Measurements from ENCODE around the gene KMT5B. TPM values are rescaled to one million over a fixed set of nuclear protein-coding genes. Genes with fewer than 3 reads are reported as not detected.
A peak's percentile ranks its signal among the peaks of the same experiment; 100 is the strongest.

KMT5B gene
- total RNA-seq, 1 experiment from 2014 or later: 45.7 TPM

- H3K9me3 ChIP-seq (ENCODE audit: insufficient read depth, low read depth): peaks cover 25% of the 10 kb centered on the region
- intact Hi-C loops (cut with micrococcal nuclease; ENCODE audit: unreplicated experiment): no loop called here
- DNase-seq: no peak
- no peaks in the 10 kb centered on the region for H3K27me3 ChIP-seq (ENCODE audit: insufficient read depth, low read depth)
- no peak overlapping the region for H3K4me3 ChIP-seq
- no peaks in the 10 kb centered on the region for H4K20me1 ChIP-seq (ENCODE audit: insufficient read depth)
- POLR2A ChIA-PET (ENCODE audit: unreplicated experiment): no interaction called here
- CTCF ChIA-PET: no interaction called here
- H3K79me2 ChIP-seq (ENCODE audit: low read depth): no peaks in the 10 kb centered on the region
- H3K27ac ChIP-seq: no peak overlapping the region
- BruUV-seq (replicated peaks): no TSS peak
- H3K4me1 ChIP-seq (replicated peaks; ENCODE audit: insufficient read depth): peaks cover 27% of the 10 kb centered on the region
- TF ChIP-seq EZH2 (IDR thresholded peaks at IDR 0.05; ENCODE audit: low read depth): no peak
- no peak for TF ChIP-seq CTCF (conservative IDR thresholded peaks at IDR 0.05)
- H3K4me2 ChIP-seq: no peak overlapping the region
- peaks cover 11% of the 10 kb centered on the region for H3F3A ChIP-seq (ENCODE audit: insufficient read depth, low read depth)
- no peaks in the 10 kb centered on the region for H3K9me2 ChIP-seq (ENCODE audit: insufficient read depth)
- no peaks in the 10 kb centered on the region for H3K36me3 ChIP-seq (ENCODE audit: low read depth)
- H2AFZ ChIP-seq: no peak overlapping the region
These were observed 79.3 kb downstream of the KMT5B start for GRCh38 chr11:68133761-68134160.

DNA sequence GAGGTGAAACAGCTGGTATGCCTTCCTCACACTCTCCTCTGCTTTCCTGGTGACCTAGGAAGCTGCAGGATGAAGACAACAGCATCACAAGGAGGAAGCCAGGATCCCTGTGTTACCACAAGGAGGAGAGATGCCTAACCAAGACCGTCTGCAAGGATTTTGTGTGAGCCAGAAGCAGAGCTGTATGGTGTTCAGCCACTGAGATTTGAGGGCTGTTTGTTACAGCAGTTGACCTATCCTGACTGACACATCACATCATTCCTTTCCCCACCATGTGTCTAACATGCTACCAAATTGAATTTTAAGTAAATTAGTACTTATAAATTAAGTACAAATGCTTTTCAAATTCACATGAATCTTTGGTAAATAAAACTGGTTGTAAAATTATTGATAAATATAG lies 83.0 kb downstream of the KMT5B start:
- Histone ChIP-seq H4K20me1 (ENCODE audit: insufficient read depth) (no peaks in the 10 kb centered on the region), H3K79me2 (ENCODE audit: low read depth) (peaks cover 4% of the 10 kb centered on the region; the same call in 1 of the 2 replicates), H3K27me3 (ENCODE audit: insufficient read depth, low read depth) (no peaks in the 10 kb centered on the region), H3K9me2 (ENCODE audit: insufficient read depth) (no peaks in the 10 kb centered on the region), H3K9me3 (ENCODE audit: insufficient read depth, low read depth) (peaks cover 20% of the 10 kb centered on the region), H3K4me1 (replicated peaks; ENCODE audit: insufficient read depth) (peaks cover 60% of the 10 kb centered on the region), H2AFZ (no peak overlapping the region), H3K36me3 (ENCODE audit: low read depth) (no peaks in the 10 kb centered on the region), H3F3A (ENCODE audit: insufficient read depth, low read depth) (peaks cover 37% of the 10 kb centered on the region), H3K4me2 (no peak overlapping the region), H3K4me3 (no peak overlapping the region), H3K27ac (peak overlapping the region; percentile 97; the same call in 1 of the 2 replicates)
- TF ChIP-seq CTCF (conservative IDR thresholded peaks at IDR 0.05) (no peak), EZH2 (IDR thresholded peaks at IDR 0.05; ENCODE audit: low read depth) (no peak)
- CTCF ChIA-PET: no interaction called here
- BruUV-seq (replicated peaks): no TSS peak
- intact Hi-C loops (cut with micrococcal nuclease; ENCODE audit: unreplicated experiment): no loop called here
- no peak for DNase-seq
- POLR2A ChIA-PET (ENCODE audit: unreplicated experiment): no interaction called here

DNA sequence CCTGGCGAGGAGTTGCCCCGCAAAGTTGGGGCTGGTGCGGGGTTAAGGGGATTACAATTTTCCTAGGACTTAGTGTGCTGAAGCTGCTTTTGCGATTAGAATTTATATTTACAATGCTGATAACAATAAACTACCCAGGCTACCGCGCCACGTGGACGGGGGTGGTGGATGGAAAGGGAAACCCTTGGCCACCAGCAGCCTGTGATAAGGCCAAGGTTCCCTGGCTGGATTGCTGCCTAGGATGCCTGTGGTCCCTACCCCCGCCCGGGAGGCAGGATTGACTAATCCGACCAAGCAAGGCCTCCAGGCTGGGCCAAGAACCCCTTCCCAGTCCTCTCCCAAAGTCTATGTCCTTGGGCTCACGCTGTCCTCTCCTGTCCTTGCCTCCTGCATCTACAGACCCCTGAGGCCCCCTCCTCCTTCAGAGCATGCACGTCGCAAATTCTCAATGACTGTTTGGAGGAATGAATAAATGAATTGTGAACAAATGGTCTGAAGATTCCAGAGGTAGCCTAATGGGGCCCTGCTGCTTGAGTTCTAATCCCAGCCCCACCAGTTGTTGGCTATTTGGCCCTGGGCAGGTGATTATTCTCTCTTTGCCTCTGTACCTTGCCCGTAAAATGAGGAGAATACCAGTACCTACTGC lies 84.3 kb downstream of the KMT5B start:
- BruUV-seq (replicated peaks): TSS peak; percentile 33
- H3K36me3 ChIP-seq (ENCODE audit: low read depth): no peaks in the 10 kb centered on the region
- no peaks in the 10 kb centered on the region for H3K27me3 ChIP-seq (ENCODE audit: insufficient read depth, low read depth)
- peaks cover 74% of the 10 kb centered on the region for H3K4me1 ChIP-seq (replicated peaks; ENCODE audit: insufficient read depth)
- no peak for TF ChIP-seq CTCF (conservative IDR thresholded peaks at IDR 0.05)
- no peak for TF ChIP-seq EZH2 (IDR thresholded peaks at IDR 0.05; ENCODE audit: low read depth)
- H4K20me1 ChIP-seq (ENCODE audit: insufficient read depth): no peaks in the 10 kb centered on the region
- H3F3A ChIP-seq (ENCODE audit: insufficient read depth, low read depth): peaks cover 46% of the 10 kb centered on the region
- H2AFZ ChIP-seq: peak overlapping the region; percentile 88
- peak overlapping the region; percentile 57 for H3K4me3 ChIP-seq
- peak; percentile 79 to 83 for DNase-seq
- peak overlapping the region; percentile 67 for H3K4me2 ChIP-seq
- CTCF ChIA-PET: no interaction called here
- H3K9me2 ChIP-seq (ENCODE audit: insufficient read depth): no peaks in the 10 kb centered on the region
- POLR2A ChIA-PET (ENCODE audit: unreplicated experiment): interaction anchor here (0.7 kb wide), 2 partner anchors 18 to 80 kb away, joined by 3 to 4 read pairs; no protein-coding TSS in a partner anchor
- intact Hi-C loops (cut with micrococcal nuclease; ENCODE audit: unreplicated experiment): loop anchor here (1.0 kb wide), 1 partner anchor 17 kb away; no protein-coding TSS in a partner anchor
- H3K79me2 ChIP-seq (ENCODE audit: low read depth): peaks cover 12% of the 10 kb centered on the region; the same call in 1 of the 2 replicates
- peak overlapping the region; percentile 97 for H3K27ac ChIP-seq
- peaks cover 14% of the 10 kb centered on the region; the same call in 1 of the 2 replicates for H3K9me3 ChIP-seq (ENCODE audit: insufficient read depth, low read depth)

Data from PC-9 (cell line).